Right forelimb (tissue), 1 donor: ENCODE data around the gene NAXE.
"Not testable (repeated sequence)": the region's sequence is repeated elsewhere in the genome, so short reads cannot be mapped to it uniquely, and the experiment has no call there.

Experiments
- DNase-seq: peaks from one replicate; pipeline ENCODE4 v3.0.0-alpha.2; 2018

The NAXE gene

DNA sequence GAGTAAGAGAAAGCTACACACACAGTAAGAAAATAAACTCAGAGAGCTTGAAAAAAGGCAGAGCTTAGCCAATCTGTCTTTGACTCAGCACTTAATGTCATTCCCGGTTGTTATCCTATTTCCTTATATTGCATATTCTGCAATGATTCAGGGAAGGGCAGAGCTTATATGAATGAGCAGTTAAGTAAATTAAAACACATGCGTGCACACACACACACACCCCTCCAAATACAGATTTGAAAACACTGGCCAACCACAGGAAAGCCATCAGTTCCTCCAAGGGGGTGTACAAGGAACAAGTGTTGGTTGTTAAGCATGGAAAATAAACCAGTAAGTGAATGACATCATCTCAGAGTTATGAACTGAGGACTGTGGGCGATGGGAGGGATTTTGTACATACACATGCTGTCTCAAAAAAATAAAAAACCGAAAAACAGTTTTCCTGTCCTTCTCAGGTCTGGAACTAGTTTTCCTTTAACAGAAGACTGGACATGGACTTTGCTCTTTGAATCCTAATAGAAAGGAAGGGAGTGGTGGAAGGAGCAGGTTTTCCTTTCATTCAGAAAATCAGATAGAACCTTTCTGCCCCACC, 20.2 kb upstream of the NAXE start:
- DNase-seq, result no peak

DNA sequence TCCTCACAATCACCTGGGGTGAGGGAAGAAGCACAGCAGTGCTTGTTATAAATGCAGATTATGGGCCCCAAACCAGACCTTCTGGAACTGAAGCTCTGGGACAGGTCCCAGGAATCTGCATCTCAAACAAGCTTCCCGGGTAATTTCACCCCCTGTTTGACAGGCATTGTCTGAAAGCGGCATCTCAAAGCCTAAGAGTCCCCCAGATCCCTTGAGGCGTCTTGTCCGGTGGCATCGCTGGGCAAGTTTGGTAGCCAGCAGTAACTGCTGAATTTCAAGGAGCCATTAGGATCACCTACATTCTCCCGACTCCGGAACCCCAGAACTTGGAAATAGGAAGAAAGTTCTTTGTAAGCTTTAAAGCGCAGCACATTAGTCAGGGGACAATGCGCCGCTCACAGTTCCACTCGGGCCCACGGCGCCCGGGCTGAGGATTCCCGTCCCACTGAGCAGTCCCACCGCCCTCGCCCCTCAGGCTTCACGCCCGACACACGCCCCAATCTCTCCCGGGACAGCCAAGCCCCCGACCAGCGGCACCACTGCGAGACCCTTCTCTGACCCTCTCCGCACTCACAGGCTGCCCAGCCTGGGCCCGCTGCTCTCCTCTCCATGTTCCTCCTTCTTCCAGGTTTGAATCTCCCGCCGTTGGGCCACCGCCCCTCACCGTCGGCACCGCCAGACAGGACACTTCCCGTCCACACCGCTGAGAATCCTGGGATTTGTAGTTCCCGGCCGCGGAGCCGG, 19.5 kb upstream of the NAXE start, which contains the start of gene IQGAP3:
TSS of gene IQGAP3 (minus strand) at position 647 of the 744 bp plus-strand sequence. CDS start at position 611, 36 bp downstream.
- DNase-seq, result peak; percentile 91

DNA sequence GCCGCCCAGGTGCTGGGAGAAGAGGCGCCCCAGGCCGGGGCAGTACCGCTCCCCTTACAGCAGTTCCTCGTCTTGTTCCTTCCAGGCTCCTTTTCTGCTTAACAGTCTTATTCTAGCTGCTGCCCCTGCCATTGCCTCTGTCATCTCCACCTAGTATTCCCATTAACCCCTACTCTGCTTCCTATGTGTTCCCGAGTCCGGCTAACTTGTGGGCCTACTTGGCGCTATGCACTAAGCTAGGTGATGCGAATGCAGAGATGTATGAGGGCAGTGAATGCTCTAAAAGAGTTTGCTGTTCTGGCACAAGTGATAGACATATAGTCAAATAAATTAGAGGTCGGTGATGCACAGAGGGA, 18.9 kb upstream of the NAXE start:
- DNase-seq, result no peak

DNA sequence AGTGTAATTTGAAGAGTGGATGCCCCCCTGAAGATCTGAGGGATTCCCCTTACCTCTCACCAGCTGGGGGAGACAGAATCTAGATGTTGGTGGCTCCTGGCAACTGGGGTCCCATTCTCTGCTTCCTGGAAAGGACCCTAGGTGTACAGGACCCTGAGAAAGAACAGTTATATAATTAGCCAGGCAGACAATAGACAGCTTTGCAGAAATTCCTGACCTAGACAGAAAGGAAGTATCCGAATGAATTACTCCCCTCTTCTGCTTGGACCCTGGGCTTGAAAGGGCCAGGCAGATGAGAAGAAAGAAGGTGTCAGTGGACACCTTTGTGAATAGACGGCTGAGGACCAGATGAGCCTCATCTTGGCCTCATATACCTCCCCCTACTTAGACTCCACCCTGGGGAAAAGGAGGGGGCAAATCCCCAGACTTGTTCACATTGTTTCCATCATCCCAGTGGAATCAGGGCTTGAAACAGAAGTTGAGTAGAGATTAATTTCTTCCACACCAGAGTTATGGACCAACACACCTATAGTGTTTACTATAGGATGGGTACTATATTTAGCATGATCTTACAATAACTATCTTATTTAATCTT, 17.4 kb upstream of the NAXE start:
- DNase-seq, result no peak

DNA sequence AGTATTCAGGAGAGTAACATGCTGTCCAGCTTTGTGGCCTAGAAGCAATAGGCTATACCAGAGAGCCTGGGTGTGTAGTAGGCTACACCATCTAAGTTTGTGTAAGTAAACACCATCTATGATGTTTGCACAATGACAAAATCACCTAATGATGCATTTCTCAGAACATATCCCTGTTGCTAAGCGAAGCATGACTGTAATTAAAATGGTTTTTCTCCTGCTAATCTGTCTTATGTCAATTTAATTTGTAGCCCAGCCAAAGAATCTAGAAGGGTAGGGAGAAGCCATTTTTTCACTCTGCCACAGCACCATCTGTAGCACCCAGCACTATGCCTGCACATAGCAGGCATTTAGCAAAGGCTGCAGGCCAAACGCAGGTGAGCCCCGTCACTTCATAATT, 14.0 kb upstream of the NAXE start:
- DNase-seq, result no peak

DNA sequence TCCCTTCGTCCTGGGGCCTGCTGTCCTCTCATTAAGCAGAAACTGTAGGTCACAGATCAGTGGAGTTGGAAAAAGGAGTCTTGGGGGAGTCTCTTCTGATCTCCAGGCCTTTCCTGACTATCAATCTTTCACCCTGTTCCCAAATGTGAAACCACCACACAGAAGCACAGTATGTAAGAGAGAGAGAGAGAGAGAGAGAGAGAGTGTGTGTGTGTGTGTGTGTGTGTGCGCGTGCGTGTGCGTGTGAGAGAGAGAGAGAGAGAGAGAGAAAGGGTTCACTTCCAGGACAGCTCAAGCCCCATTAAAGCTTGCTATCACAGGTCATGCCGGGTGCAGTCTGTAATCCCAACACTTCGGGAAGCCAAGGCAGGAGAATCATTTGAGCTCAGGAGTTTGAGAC, 13.5 kb upstream of the NAXE start:
- no peak for DNase-seq

DNA sequence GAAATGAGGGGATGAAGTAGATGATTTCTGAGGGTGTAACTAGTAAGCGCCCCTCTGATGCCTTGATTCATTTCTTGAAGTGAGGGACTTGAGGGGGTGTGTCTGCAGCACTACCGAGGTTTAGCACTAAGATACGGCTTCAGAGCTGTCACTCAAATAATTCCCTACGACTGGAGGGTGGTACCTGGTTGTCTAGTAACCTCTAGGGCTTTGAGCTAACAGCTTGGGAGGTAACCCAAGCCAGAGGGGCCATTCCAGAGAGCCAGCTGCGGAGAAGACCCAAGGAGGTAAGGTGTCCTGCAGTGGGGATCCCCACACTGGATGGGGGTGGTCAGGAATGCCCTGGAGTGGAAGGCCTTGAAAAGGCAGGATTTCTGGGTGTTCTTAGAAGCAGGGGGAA, 12.1 kb upstream of the NAXE start, which contains the start of gene TTC24:
TSS of gene TTC24 (plus strand) at position 252 of the 400 bp plus-strand sequence. CDS start 1,642 bp downstream, outside the sequence.
- no peak for DNase-seq

DNA sequence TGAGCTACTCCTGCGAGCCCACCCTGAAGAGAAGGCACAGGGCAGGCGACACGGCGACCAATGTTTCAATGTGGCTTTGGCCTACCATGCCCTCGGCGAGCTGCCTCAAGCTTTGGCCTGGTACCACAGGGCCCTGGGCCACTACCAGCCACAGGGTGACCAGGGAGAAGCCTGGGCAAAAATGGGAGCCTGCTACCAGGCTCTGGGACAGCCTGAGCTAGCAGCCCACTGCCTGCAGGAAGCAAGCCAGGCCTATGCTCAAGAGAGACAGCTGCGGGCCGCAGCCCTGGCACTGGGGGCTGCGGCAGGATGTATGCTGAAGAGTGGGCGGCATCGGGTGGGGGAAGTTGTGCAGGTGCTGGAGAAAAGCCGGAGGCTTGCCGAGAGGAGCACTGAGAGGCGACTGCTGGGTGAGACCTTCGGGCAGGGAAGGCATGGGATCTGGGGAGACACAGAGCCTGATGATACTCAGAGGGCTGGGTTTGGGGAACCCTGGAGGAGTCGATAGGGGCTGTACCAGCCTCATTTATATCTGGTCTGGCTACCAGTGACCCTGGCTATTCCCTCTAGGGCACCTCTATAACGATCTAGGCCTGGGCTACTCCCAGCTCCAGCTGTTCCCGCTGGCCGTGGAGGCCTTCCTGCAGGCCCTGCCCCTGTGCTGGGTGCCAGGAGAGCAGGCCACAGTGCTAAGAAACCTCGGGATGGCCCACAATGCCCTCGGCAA, 9.8 kb upstream of the NAXE start:
- no peak for DNase-seq

DNA sequence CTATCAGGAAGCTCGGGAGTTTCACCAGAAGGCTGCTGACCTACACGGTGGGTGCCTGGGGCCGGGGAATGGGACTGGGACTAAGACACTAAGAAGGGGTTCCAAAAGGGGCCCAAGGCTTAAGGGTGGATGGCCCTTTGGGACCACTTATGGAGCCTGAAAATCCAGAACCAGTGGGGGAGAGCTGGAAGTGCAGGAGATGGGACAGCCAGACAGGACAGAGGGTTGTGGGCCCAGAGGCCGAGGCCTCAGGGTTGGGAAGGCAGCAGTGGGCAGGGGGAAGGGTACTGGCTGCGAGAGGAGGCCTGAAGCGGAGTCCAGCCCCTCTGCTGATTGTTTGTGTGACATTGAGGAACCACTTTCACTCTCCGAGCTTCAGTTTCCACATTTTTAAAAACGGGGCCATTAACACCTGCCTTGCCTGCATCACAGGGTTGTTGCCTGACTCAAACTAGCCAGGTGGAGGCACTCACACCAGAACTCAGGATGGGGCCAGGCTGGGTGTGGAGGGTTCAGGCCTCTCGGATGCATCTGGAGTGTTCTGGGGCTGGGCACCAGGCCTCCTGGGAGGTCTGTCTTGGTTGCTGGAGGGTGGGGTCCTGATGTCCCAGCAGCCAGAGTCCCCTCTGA, 9.1 kb upstream of the NAXE start:
- no peak for DNase-seq

DNA sequence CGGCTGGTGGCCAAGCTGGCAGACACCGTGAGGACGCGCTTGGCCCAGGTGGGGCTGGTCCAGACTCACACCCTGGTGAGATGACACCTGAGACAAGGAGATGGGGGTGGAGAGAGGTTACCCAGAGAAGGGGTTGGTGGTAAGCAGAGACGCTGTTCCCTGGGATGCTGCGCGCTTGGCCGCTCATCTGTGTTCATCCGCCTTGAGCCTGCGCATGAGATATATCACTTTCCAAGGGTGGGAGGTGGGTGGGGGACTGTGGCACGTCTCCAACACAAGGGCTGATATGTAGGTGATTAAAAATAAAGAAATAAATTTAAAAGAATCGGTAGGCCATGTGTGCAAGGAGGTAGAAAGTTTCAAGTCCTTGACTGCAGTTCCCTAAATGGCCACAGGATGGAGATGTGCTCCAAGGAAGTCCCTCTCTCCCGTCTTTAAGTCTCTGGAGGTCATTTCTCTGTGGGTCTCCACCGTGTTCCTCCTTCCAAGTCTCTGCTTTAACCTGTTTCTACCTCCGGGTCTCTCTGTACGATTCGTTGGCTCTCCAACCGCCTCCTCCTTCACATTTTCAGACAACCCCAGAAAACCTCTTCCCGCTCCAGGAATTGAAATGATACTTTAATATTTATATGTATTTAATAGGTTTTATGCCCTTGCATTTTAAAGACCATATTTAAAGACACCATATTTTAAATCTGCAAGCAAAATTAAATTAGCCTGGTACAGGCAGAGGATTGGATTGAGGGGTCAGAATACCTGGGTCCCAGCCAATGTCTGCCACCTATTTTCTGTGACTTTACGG, 7.6 kb upstream of the NAXE start:
- DNase-seq, result peak; percentile 78

DNA sequence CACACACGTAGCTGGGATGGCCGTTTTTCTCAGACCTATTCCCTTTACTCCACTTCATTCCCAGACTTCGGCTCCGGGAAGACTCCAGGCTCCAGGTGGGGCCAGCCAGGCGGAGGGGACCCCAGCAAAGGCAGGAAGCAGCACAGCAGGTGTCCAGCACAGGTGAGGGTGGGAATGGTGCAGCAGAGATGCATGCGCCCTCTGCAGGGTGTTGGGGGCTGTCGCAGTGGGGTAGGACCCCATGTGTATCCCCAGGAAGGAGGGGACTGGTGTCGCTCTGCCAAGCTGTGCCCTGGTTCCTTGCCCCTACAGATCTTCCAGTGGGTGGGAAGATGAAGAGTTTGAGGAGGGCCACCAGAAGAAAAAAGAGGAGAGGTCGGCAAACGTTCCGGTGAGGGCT, 6.8 kb upstream of the NAXE start:
- DNase-seq, result no peak

DNA sequence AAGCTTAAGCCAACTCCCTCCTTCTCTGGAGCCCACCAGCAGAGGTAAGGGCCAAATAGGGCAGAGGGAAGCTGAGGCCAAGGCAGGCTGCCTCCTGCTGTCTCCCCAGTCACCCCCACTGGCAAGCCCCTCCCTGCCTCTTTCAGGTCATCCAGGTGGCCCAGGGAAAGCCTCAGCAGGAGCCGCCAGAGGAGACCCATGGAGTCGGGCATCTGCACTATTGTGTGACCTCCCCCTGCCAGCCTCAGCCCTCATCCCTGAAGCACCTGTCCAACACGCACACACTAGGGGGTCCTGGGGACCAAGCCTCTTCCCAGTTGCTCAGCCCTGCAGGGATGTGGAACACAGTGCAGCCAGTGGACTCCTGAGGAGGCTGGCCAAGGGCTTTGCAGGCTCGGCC, 5.3 kb upstream of the NAXE start:
- no peak for DNase-seq

DNA sequence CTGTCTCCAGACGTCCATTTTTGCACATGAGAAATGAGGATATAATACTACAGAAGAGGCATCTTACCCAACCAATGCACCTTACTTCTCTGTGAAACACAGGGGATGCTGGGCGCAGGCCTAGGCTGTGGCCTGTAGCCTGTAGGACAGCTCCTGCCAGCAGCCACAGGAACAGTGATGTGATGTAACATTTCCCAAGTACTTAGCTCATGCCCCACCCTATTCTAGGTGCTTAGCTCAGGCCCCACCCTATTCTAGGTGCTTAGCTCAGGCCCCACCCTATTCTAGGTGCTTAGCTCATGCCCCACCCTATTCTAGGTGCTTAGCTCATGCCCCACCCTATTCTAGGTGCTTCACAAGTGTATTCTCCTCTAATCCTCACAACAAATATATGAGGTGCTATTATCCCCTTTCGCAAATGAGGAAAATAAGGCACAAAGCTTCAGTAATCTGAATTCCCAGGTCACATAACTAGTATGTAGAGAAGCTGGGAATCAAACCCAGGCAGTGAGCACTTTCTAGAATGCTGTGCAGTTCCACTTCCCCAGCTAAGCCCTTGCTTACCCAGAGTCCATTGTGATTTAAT, 4.6 kb upstream of the NAXE start:
- no peak for DNase-seq

DNA sequence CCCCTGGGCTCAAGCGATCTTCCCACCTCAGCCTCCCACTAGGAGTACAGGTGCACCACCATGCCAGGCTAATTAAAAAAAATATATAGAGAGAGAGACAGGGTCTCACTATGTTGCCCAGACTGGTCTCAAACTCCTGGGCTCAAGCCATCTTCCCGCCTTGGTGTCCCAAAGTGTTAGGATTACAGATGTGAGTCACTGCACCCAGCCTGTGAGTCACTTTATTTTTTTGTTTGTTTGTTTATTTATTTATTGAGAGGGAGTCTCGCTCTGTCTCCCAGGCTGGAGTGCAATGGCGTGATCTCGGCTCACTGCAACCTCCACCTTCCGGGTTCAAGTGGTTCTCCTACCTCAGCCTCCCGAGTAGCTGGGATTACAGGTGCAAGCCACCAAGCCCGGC, 3.6 kb upstream of the NAXE start:
- DNase-seq, result not testable (repeated sequence)

DNA sequence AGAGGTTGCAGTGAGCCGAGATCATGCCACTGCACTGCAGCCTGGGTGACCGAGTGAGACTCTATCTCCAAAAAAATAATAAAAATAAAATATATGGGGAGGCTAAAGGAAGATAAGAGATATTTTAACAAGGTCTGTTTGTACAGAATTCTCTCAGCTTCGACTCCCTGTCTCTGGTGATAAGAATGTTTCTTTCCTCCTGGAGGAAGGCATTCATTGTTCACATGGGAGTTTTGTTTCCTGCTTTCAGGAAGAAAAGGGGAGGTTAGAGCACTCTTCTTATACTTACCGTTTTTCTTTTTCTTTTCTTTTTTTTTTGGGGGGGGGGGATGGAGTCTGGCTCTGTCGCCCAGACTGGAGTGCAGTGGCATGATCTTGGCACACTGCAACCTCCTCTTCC, 2.0 kb upstream of the NAXE start:
- DNase-seq, result no peak

DNA sequence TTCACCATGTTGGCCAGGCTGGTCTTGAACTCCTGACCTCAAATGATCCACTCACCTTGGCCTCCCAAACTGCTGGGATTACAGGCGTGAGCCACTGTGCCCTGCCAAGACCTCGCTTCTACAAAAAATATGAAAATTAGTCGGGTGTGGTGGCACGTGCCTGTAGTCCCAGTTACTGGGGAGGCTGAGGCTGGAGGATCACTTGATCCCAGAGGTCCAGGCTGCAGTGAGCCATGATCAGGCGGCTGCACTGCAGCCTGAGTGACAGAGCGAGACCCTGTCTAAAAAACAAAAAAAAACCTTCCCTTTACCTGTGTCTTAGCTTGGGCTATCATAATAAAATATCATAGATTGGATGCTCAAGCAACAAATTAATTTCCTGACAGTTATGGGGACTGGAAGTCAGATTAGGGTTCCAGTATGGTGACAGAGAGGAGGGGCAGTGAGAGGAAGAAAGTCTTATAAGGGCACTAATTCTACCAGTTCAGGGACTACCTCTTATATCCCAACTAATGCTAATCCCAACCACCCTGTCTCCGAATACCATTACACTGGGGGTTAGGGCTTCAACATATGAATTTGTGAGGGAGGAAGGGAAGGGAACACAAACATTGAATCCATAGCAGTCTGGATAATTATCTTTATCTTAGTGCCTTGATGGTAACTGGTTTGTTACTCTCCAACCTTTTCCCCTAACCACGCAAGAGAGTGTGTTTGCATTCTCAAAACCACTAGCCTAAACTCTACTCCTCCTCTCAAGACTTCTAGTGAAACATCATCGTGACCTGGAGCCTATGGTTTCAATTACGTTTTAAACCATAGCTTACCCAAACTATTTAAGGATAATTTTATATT, 1.0 kb upstream of the NAXE start:
- DNase-seq, result no peak

DNA sequence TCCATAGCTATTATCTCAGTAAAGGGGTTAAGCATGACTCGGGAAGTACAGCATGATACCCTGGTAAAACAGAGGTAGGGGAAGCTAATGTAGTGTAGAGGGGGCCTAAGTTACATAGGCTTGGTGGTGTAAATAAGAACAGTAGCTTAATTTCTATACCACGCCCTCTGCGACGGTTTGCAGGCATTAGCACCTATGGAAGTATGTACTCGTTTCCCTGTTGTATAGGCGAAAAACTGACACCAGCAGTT, 470 bp upstream of the NAXE start:
- no peak for DNase-seq

DNA sequence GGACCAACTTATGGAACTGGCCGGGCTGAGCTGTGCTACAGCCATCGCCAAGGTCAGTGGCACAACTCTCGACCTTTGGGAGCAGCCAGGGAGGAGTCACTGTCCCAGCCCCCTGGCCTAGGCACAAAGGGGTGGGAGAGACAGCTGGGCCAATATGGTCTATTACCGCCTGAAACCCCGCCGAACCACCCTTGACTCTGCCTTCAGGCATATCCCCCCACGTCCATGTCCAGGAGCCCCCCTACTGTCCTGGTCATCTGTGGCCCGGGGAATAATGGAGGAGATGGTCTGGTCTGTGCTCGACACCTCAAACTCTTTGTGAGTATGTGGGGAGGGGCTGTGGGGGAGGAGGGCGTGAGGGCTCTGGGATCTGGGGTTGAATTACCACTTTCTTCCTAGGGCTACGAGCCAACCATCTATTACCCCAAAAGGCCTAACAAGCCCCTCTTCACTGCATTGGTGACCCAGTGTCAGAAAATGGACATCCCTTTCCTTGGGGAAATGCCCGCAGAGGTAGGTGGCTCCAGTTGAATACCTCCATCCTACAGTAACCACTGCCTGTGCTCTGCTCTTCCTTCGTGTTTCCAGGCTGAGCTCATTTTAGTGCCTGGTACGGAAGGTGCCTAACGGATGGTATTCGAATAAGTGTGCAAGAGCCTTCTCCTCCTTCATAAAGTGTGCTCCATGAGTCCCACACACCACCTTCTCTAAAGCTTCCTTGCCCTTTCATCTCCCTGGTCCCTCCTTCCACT, 758 bp downstream of the NAXE start:
- DNase-seq, result no peak

DNA sequence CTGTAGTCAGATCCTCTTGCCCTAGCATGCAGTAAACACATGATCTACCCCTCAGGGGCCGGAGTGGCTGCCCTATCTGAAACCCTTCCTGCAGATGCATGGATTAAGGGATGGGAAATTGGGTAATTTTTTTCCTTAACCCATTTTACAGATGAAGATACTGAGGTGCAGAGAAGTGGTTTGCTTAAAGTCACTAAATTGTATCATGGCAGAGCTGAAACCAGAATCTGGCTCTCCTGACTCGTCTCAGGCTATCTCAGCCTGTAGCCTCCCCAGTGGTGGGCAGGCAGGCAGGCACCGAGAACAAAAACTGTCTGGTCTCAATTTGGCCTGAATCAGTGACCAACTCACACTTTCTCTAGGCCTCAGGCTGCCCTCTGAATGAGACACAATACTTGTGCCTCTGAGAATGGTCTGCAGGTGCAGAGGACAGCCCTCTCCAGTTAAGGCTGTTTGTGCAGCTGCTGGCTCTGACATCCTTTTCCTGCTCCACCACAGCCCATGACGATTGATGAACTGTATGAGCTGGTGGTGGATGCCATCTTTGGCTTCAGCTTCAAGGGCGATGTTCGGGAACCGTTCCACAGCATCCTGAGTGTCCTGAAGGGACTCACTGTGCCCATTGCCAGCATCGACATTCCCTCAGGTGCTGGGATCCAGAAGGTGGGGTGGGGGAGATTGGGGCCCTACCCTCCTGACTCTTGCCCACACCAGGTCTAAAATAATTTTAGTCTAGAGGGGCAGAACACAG, 1.5 kb downstream of the NAXE start:
- DNase-seq, result no peak

DNA sequence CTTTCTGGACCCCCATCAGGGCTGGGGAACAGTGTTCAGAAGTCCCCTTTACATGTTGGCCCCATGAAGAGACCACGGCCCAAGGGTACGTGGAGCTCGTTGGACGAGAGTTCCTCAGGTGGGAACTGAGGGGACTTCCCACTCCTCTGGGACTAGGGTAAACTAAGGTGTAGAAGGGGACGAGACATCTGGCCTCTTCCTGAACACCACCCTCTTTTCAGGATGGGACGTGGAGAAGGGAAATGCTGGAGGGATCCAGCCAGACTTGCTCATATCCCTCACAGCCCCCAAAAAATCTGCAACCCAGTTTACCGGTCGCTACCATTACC, 2.0 kb downstream of the NAXE start:
- no peak for DNase-seq
